ENCODE measurements around the gene SLC31A1.

DNA sequence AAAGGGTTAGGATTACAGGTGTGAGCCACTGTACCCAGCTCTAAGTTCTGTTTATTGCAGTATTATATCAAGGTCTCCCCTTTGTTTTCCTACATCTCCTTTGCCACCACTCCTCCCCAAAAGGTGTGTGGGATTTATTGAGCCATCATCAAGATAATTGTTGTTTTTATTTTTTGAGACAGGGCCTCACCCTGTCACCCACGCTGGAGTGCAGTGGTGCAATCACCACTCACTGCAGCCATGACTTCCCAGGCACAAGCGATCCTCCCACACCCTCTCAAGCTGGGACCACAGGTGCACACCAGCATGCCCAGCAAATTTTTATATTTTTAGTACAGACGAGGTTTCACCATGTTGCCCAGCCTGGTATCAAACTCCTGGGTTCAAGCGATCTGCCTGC is 24.6 kb downstream of the SLC31A1 start:
- TF ChIP-seq ZFP3 (CRISPR knock-in tag; IDR thresholded peaks at IDR 0.05) (no peak), TCF4 (CRISPR knock-in tag; IDR thresholded peaks at IDR 0.05; ENCODE audit: borderline replicate concordance) (no peak), ARNTL (CRISPR knock-in tag; IDR thresholded peaks at IDR 0.05; ENCODE audit: borderline replicate concordance, low read depth) (no peak), GLIS3 (CRISPR knock-in tag; IDR thresholded peaks at IDR 0.05) (no peak), ZFP30 (CRISPR knock-in tag; IDR thresholded peaks at IDR 0.05) (no peak), ZNF70 (CRISPR knock-in tag; IDR thresholded peaks at IDR 0.05) (no peak), ZC3H10 (CRISPR knock-in tag; IDR thresholded peaks at IDR 0.05) (no peak)
- TF ChIP-seq, protein P1, sequence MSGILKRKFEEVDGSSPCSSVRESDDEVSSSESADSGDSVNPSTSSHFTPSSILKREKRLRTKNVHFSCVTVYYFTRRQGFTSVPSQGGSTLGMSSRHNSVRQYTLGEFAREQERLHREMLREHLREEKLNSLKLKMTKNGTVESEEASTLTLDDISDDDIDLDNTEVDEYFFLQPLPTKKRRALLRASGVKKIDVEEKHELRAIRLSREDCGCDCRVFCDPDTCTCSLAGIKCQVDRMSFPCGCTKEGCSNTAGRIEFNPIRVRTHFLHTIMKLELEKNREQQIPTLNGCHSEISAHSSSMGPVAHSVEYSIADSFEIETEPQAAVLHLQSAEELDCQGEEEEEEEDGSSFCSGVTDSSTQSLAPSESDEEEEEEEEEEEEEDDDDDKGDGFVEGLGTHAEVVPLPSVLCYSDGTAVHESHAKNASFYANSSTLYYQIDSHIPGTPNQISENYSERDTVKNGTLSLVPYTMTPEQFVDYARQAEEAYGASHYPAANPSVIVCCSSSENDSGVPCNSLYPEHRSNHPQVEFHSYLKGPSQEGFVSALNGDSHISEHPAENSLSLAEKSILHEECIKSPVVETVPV (CRISPR knock-in tag; IDR thresholded peaks at IDR 0.05) = no peak
